ENCODE data around the gene NT5E. TPM values are rescaled to one million over a fixed set of nuclear protein-coding genes. Genes with fewer than 3 reads are reported as not detected.

Gene NT5E
- total and polyA plus RNA-seq, 2 of the 13 experiments (the other 11 are each of a cell fraction or from before 2014, with no cell fraction given), result 9.5 to 33.0 TPM

DNA sequence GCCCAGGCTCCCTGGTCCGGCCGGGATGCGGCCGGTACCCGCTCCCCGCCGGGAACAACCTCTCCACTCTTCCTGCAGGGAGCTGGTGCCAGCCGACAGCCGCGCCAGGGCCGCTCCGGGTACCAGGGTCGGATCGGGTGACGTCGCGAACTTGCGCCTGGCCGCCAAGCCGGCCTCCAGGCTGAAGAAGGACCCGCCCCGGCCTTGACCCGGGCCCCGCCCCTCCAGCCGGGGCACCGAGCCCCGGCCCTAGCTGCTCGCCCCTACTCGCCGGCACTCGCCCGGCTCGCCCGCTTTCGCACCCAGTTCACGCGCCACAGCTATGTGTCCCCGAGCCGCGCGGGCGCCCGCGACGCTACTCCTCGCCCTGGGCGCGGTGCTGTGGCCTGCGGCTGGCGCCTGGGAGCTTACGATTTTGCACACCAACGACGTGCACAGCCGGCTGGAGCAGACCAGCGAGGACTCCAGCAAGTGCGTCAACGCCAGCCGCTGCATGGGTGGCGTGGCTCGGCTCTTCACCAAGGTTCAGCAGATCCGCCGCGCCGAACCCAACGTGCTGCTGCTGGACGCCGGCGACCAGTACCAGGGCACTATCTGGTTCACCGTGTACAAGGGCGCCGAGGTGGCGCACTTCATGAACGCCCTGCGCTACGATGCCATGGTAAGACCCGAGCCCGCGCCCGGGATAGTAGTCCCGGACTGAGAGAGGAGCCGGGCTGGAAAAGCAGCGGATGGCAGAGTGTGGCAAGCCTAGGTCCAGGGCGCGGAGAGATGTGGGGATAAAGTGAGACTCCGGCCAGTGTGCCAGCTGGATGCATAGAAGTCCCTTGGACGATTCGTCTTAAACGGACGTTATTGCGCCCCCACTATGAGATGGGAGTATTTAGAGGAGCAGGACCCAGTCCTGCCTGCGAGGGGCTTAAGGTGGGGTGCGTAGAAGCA, at the start of gene NT5E (continued):
- TF ChIP-seq, protein P1, sequence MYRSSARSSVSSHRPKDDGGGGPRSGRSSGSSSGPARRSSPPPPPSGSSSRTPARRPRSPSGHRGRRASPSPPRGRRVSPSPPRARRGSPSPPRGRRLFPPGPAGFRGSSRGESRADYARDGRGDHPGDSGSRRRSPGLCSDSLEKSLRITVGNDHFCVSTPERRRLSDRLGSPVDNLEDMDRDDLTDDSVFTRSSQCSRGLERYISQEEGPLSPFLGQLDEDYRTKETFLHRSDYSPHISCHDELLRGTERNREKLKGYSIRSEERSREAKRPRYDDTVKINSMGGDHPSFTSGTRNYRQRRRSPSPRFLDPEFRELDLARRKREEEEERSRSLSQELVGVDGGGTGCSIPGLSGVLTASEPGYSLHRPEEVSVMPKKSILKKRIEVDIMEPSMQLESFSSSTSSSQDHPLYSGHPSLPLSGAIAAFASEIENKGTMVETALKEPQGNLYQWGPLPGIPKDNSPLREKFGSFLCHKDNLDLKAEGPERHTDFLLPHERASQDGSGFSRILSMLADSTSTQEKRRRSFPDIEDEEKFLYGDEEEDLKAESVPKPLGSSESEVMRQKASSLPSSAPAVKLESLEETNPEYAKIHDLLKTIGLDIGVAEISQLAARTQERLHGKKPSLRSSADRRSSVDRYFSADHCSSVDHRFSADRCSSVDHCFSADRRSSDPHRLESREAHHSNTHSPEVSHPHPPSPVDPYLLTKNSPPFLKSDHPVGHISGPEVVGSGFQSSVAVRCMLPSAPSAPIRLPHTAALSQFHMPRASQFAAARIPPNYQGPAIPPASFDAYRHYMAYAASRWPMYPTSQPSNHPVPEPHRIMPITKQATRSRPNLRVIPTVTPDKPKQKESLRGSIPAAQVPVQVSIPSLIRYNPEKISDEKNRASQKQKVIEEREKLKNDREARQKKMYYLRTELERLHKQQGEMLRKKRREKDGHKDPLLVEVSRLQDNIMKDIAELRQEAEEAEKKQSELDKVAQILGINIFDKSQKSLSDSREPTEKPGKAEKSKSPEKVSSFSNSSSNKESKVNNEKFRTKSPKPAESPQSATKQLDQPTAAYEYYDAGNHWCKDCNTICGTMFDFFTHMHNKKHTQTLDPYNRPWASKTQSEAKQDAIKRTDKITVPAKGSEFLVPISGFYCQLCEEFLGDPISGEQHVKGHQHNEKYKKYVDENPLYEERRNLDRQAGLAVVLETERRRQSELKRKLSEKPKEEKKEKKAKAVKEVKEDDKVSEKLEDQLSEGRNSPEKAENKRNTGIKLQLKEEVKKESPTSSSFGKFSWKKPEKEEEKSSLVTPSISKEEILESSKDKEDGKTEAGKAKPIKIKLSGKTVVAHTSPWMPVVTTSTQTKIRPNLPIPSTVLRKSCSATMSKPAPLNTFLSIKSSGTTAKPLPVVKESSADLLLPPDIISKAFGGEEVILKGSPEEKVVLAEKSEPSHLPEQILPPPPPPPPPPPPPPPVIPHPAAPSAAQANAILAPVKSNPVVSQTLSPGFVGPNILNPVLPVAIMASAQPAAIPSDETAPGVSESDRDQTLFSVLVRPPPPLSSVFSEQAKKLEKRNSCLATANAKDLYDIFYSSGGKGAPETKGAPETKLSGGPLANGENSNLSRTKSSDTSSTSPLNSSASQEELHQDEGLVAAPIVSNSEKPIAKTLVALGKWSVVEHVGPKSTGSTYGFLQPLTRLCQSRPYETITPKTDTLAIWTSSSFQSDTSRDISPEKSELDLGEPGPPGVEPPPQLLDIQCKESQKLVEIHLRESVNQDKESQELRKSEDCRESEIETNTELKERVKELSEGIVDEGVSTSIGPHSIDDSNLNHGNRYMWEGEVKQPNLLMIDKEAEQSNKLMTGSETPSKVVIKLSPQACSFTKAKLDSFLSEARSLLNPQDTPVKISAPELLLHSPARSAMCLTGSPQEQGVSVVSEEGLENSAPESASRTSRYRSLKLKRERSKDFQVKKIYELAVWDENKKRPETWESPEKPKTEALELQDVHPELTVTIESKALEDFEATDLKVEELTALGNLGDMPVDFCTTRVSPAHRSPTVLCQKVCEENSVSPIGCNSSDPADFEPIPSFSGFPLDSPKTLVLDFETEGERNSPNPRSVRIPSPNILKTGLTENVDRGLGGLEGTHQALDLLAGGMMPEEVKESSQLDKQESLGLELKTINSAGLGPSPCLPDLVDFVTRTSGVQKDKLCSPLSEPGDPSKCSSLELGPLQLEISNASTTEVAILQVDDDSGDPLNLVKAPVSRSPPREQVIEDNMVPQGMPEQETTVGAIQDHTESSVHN (CRISPR knock-in tag; IDR thresholded peaks at IDR 0.05), result no peak
- TF ChIP-seq, protein P2, sequence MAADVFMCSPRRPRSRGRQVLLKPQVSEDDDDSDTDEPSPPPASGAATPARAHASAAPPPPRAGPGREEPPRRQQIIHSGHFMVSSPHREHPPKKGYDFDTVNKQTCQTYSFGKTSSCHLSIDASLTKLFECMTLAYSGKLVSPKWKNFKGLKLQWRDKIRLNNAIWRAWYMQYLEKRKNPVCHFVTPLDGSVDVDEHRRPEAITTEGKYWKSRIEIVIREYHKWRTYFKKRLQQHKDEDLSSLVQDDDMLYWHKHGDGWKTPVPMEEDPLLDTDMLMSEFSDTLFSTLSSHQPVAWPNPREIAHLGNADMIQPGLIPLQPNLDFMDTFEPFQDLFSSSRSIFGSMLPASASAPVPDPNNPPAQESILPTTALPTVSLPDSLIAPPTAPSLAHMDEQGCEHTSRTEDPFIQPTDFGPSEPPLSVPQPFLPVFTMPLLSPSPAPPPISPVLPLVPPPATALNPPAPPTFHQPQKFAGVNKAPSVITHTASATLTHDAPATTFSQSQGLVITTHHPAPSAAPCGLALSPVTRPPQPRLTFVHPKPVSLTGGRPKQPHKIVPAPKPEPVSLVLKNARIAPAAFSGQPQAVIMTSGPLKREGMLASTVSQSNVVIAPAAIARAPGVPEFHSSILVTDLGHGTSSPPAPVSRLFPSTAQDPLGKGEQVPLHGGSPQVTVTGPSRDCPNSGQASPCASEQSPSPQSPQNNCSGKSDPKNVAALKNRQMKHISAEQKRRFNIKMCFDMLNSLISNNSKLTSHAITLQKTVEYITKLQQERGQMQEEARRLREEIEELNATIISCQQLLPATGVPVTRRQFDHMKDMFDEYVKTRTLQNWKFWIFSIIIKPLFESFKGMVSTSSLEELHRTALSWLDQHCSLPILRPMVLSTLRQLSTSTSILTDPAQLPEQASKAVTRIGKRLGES (CRISPR knock-in tag; IDR thresholded peaks at IDR 0.05; ENCODE audit: borderline replicate concordance), result peak; percentile 68; the same call in 1 of the 2 replicates
- TF ChIP-seq, protein P3, sequence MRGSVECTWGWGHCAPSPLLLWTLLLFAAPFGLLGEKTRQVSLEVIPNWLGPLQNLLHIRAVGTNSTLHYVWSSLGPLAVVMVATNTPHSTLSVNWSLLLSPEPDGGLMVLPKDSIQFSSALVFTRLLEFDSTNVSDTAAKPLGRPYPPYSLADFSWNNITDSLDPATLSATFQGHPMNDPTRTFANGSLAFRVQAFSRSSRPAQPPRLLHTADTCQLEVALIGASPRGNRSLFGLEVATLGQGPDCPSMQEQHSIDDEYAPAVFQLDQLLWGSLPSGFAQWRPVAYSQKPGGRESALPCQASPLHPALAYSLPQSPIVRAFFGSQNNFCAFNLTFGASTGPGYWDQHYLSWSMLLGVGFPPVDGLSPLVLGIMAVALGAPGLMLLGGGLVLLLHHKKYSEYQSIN (CRISPR knock-in tag; IDR thresholded peaks at IDR 0.05; ENCODE audit: borderline replicate concordance), result no peak
- TF ChIP-seq ZNF432 (CRISPR knock-in tag; IDR thresholded peaks at IDR 0.05; ENCODE audit: borderline replicate concordance) (no peak), ETV6 (CRISPR knock-in tag; conservative IDR thresholded peaks at IDR 0.05) (0 out of 2 replicates have a peak, but pooled peaks have one; percentile 66), ZNF672 (CRISPR knock-in tag; IDR thresholded peaks at IDR 0.05) (no peak), ZC3H4 (CRISPR knock-in tag; IDR thresholded peaks at IDR 0.05; ENCODE audit: borderline replicate concordance) (no peak), NR2F6 (IDR thresholded peaks at IDR 0.05) (no peak), NR2F6 (CRISPR knock-in tag; IDR thresholded peaks at IDR 0.05) (peak; percentile 77)
- TF ChIP-seq, protein P4, sequence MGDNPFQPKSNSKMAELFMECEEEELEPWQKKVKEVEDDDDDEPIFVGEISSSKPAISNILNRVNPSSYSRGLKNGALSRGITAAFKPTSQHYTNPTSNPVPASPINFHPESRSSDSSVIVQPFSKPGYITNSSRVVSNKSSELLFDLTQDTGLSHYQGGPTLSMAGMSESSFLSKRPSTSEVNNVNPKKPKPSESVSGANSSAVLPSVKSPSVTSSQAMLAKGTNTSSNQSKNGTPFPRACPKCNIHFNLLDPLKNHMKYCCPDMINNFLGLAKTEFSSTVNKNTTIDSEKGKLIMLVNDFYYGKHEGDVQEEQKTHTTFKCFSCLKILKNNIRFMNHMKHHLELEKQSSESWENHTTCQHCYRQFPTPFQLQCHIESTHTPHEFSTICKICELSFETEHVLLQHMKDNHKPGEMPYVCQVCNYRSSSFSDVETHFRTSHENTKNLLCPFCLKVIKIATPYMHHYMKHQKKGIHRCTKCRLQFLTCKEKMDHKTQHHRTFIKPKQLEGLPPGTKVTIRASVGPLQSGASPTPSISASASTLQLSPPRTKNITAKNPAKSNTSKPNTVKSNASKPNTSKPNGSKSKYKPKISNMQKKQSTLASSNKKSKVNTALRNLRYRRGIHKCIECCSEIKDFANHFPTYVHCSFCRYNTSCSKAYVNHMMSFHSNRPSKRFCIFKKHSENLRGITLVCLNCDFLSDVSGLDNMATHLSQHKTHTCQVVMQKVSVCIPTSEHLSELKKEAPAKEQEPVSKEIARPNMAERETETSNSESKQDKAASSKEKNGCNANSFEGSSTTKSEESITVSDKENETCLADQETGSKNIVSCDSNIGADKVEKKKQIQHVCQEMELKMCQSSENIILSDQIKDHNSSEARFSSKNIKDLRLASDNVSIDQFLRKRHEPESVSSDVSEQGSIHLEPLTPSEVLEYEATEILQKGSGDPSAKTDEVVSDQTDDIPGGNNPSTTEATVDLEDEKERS (CRISPR knock-in tag; IDR thresholded peaks at IDR 0.05), result no peak
- TF ChIP-seq, protein P5, sequence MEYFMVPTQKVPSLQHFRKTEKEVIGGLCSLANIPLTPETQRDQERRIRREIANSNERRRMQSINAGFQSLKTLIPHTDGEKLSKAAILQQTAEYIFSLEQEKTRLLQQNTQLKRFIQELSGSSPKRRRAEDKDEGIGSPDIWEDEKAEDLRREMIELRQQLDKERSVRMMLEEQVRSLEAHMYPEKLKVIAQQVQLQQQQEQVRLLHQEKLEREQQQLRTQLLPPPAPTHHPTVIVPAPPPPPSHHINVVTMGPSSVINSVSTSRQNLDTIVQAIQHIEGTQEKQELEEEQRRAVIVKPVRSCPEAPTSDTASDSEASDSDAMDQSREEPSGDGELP (IDR thresholded peaks at IDR 0.05; ENCODE audit: borderline replicate concordance, low read depth), result peak; percentile 30; the same call in 1 of the 2 replicates

Data from HepG2 (cell line).